HCT116 (cell line): ENCODE data around the gene UFD1. TPM values are rescaled to one million over a fixed set of nuclear protein-coding genes. Genes with fewer than 3 reads are reported as not detected.

ENCODE experiments used
- ATAC-seq: fragments of 200-7000 bp; cut with Tn5 transposase; 2 replicates; pipeline ENCODE4 v1.9.1; 2020; ENCODE audit warnings: mild to moderate bottlenecking, moderate library complexity
- BruUV-seq: library from RNA; stranded (reverse); fragments of 400-500 nt; replicated peaks from 2 replicates; lab custom pipeline; 2021; lab: Mats Ljungman, UMichigan
- CTCF ChIA-PET: fragments of 300-600 bp; sonication (Branson Sonifier 250); formaldehyde crosslinking; loops from one replicate; lab custom pipeline; 2021; ENCODE audit warnings: antibody characterized with exemption; lab: Charles Lee
- POLR2A ChIA-PET: fragments of 300-600, 350-600 bp; sonication (Branson Sonifier 250); formaldehyde crosslinking; loops from one replicate; lab custom pipeline; 2021; ENCODE audit warnings: antibody characterized with exemption; lab: Charles Lee
- RAD21 ChIA-PET, 2 experiments: fragments of 300-600 bp; sonication (Branson Sonifier 250); formaldehyde crosslinking; loops; one replicate each; lab custom pipeline; 2023; ENCODE audit warnings: low total read pairs in 2 of 2; ENCODE audit not compliant: uncharacterized antibody in 2 of 2, unreplicated experiment in 2 of 2, low non-redundant PET in 1 of 2; lab: Charles Lee
- DNase-seq: peaks from one replicate; pipeline ENCODE4 v3.0.0-alpha.2; 2010; ENCODE audit warnings: low read depth, low spot score
- H2AFZ ChIP-seq: fragments of 200-600 bp; shearing (Covaris generic), sonication (generic); 2 replicates; pipeline ENCODE4 v1.6.1; 2017; ENCODE audit warnings: low read depth, mixed run types, mixed read lengths, antibody characterized with exemption, low read length; ENCODE audit not compliant: poor library complexity, severe bottlenecking
- H3K27ac ChIP-seq: 2 replicates; pipeline ENCODE4 v1.5.1; 2012; ENCODE audit warnings: low read depth, low read length
- H3K27me3 ChIP-seq: fragments of 200-600 bp; sonication (generic); 2 replicates; pipeline ENCODE4 v1.6.1; 2016; ENCODE audit warnings: mixed run types, low read length, mixed read lengths; ENCODE audit not compliant: insufficient read depth
- H3K36me3 ChIP-seq, 2 experiments: fragments of 200-500 bp in 1 of 2; fragments of 200-600 bp in 1 of 2; sonication (Bioruptor generic) in 1 of 2; sonication (generic) in 1 of 2; 2 replicates each; pipeline versions ENCODE4 v1.5.1 to v1.6.1; 2014 to 2016; ENCODE audit warnings: low read length in 2 of 2, inconsistent platforms in 1 of 2, mixed read lengths in 1 of 2, mixed run types in 1 of 2; ENCODE audit not compliant: insufficient read depth in 2 of 2, control insufficient read depth in 1 of 2
- H3K4me1 ChIP-seq, 2 experiments: fragments of 200-600 bp in 1 of 2; sonication (generic) in 1 of 2; 2 replicates each; pipeline versions ENCODE4 v1.5.1 to v1.6.1; 2012 to 2017; ENCODE audit warnings: low read length in 2 of 2, inconsistent platforms in 1 of 2, mild to moderate bottlenecking in 1 of 2, mixed read lengths in 1 of 2, mixed run types in 1 of 2, moderate library complexity in 1 of 2; ENCODE audit not compliant: insufficient read depth in 2 of 2, control insufficient read depth in 1 of 2
- H3K4me2 ChIP-seq: fragments of 200-600 bp; sonication (generic); 2 replicates; pipeline ENCODE4 v1.6.1; 2017; ENCODE audit warnings: mixed run types, low read length, mixed read lengths
- H3K4me3 ChIP-seq, 2 experiments: fragments of 200-600 bp in 1 of 2; sonication (generic) in 1 of 2; replicated peaks in 1 of 2; 2 replicates each; pipeline ENCODE4 v1.5.1; 2011 to 2016; ENCODE audit warnings: low read length in 2 of 2, control low read depth in 1 of 2, low read depth in 1 of 2, mild to moderate bottlenecking in 1 of 2, mixed read lengths in 1 of 2, mixed run types in 1 of 2
- H3K79me2 ChIP-seq: fragments of 200-600 bp; sonication (generic); 2 replicates; pipeline ENCODE4 v1.6.1; 2017; ENCODE audit warnings: mild to moderate bottlenecking, mixed run types, low read length, moderate library complexity, mixed read lengths; ENCODE audit not compliant: insufficient read depth
- H3K9ac ChIP-seq: fragments of 200-600 bp; sonication (generic); 2 replicates; pipeline ENCODE4 v1.6.1; 2016; ENCODE audit warnings: low read length, mixed read lengths
- H3K9me2 ChIP-seq: fragments of 200-600 bp; sonication (generic), shearing (Covaris generic); 2 replicates; pipeline ENCODE4 v1.6.1; 2017; ENCODE audit warnings: mixed run types, mild to moderate bottlenecking, moderate library complexity; ENCODE audit not compliant: insufficient read depth
- H3K9me3 ChIP-seq, 2 experiments: fragments of 200-500 bp in 1 of 2; fragments of 200-600 bp in 1 of 2; sonication (Bioruptor generic) in 1 of 2; sonication (generic) in 1 of 2; 2 replicates each; pipeline ENCODE4 v1.6.1; 2014 to 2017; ENCODE audit warnings: low read length in 2 of 2, mixed read lengths in 2 of 2, inconsistent platforms in 1 of 2, low read depth in 1 of 2, mild to moderate bottlenecking in 1 of 2, mixed run types in 1 of 2, moderate library complexity in 1 of 2; ENCODE audit not compliant: control insufficient read depth in 1 of 2, insufficient read depth in 1 of 2
- H4K20me1 ChIP-seq: fragments of 200-600 bp; sonication (generic), shearing (Covaris generic); 2 replicates; pipeline ENCODE4 v1.6.1; 2017; ENCODE audit warnings: mixed run types, mild to moderate bottlenecking, moderate library complexity; ENCODE audit not compliant: insufficient read depth
- ATF3 ChIP-seq: IDR thresholded peaks from 2 replicates; pipeline ENCODE4 v1.6.1; 2012
- CBX3 ChIP-seq: IDR thresholded peaks from 2 replicates; pipeline ENCODE4 v1.6.1; 2012; ENCODE audit warnings: low read depth
- CEBPB ChIP-seq: IDR thresholded peaks from 2 replicates; pipeline ENCODE4 v1.6.1; 2012; ENCODE audit warnings: low read depth
- CTCF ChIP-seq, 3 experiments: fragments of 200-600 bp in 1 of 3; sonication (generic) in 1 of 3; IDR thresholded peaks in 2 of 3; conservative IDR thresholded peaks in 1 of 3; 2 replicates each; pipeline ENCODE4 v1.5.1; 2012 to 2017; ENCODE audit warnings: low read depth in 2 of 3, low read length in 2 of 3, antibody characterized with exemption in 1 of 3, borderline replicate concordance in 1 of 3, control low read depth in 1 of 3, mild to moderate bottlenecking in 1 of 3, mixed read lengths in 1 of 3, mixed run types in 1 of 3, moderate library complexity in 1 of 3; ENCODE audit not compliant: insufficient read depth in 1 of 3
- EGR1 ChIP-seq: IDR thresholded peaks from 2 replicates; pipeline ENCODE4 v1.6.1; 2012; ENCODE audit warnings: low read depth
- ELF1 ChIP-seq: IDR thresholded peaks from 2 replicates; pipeline ENCODE4 v1.6.1; 2012; ENCODE audit warnings: low read depth, borderline replicate concordance
- EZH2 ChIP-seq: fragments of 200-600 bp; sonication (generic); IDR thresholded peaks from 2 replicates; pipeline ENCODE4 v1.6.1; 2017; ENCODE audit warnings: antibody characterized with exemption, mixed run types
- EZH2phosphoT487 ChIP-seq: fragments of 200-600 bp; IDR thresholded peaks from 2 replicates; pipeline ENCODE4 v1.6.1; 2018; ENCODE audit warnings: antibody characterized with exemption, borderline replicate concordance
- FOSL1 ChIP-seq: IDR thresholded peaks from 2 replicates; pipeline ENCODE4 v1.6.1; 2012; ENCODE audit warnings: low read depth
- POLR2A ChIP-seq: IDR thresholded peaks from 2 replicates; pipeline ENCODE4 v1.7.0; 2011; ENCODE audit warnings: borderline replicate concordance; ENCODE audit not compliant: insufficient read depth, insufficient read length; ENCODE audit errors: extremely low read depth
- POLR2AphosphoS5 ChIP-seq: IDR thresholded peaks from 2 replicates; pipeline ENCODE4 v1.6.1; 2011; ENCODE audit warnings: mild to moderate bottlenecking, low read depth, low read length, moderate library complexity
- RAD21 ChIP-seq: IDR thresholded peaks from 2 replicates; pipeline ENCODE4 v1.6.1; 2012; ENCODE audit warnings: low read depth, mild to moderate bottlenecking
- REST ChIP-seq: IDR thresholded peaks from 2 replicates; pipeline ENCODE4 v1.6.1; 2012; ENCODE audit warnings: low read depth
- SIN3A ChIP-seq: IDR thresholded peaks from 2 replicates; pipeline ENCODE4 v1.6.1; 2012; ENCODE audit warnings: low read depth
- SP1 ChIP-seq: IDR thresholded peaks from 2 replicates; pipeline ENCODE4 v1.6.1; 2012; ENCODE audit warnings: low read depth
- SRF ChIP-seq: IDR thresholded peaks from 2 replicates; pipeline ENCODE4 v1.6.1; 2012; ENCODE audit warnings: low read depth
- TCF7L2 ChIP-seq: IDR thresholded peaks from 2 replicates; pipeline ENCODE4 v1.7.0; 2011; ENCODE audit warnings: borderline replicate concordance, inconsistent platforms; ENCODE audit not compliant: insufficient read depth, insufficient read length; ENCODE audit errors: extremely low read depth
- YY1 ChIP-seq: IDR thresholded peaks from 2 replicates; pipeline ENCODE4 v1.6.1; 2011; ENCODE audit warnings: low read length, low read depth, moderate library complexity, mild to moderate bottlenecking; ENCODE audit not compliant: insufficient replicate concordance; ENCODE audit errors: extremely low read depth
- ZBTB33 ChIP-seq: IDR thresholded peaks from 2 replicates; pipeline ENCODE4 v1.6.1; 2011; ENCODE audit warnings: mild to moderate bottlenecking, low read length, moderate library complexity; ENCODE audit not compliant: insufficient replicate concordance; ENCODE audit errors: extremely low read depth
- ZNF274 ChIP-seq: fragments of 200-500 bp; sonication (Bioruptor generic); IDR thresholded peaks from 2 replicates; pipeline ENCODE4 v1.6.1; 2014; ENCODE audit warnings: mild to moderate bottlenecking, low read depth, low read length, inconsistent platforms
- intact Hi-C: fragments of 100-400 bp; cut with micrococcal nuclease; formaldehyde crosslinking; loops from 2 replicates; pipeline ENCODE4 v1.10.0; 2022
- total RNA-seq: library from RNA; stranded (reverse); gene quantifications from one replicate; pipeline ENCODE4 v1.2.1, GENCODE V29; 2021; ENCODE audit not compliant: unreplicated experiment

Gene UFD1
- total RNA-seq, 1 experiment from 2014 or later, result 97.5 TPM

- H4K20me1 ChIP-seq, result peaks cover 3% of the 10 kb centered on the region; the same call in 1 of the 2 replicates
- peaks cover 33 to 72% of the 10 kb centered on the region in 2 experiments; a peak in 3 of 4 replicates for H3K36me3 ChIP-seq
- intact Hi-C loops, result loop anchor here (10.0 kb wide), 1 partner anchor 327 kb away; the partner anchor contains the start of gene ESS2
- no peaks in the 10 kb centered on the region for H3K27me3 ChIP-seq
- no TSS peak for BruUV-seq
- H3K4me2 ChIP-seq, result no peak overlapping the region
- RAD21 ChIA-PET, result no interaction called here
- DNase-seq (no peak), ATAC-seq (no peak)
- CTCF ChIA-PET, result no interaction called here
- no peak overlapping the region for H3K27ac ChIP-seq
- H3K79me2 ChIP-seq, result peaks cover 69% of the 10 kb centered on the region
- TF ChIP-seq YY1, result no peak
- TF ChIP-seq SP1, result no peak
- no peak for TF ChIP-seq ZBTB33
- no peak for TF ChIP-seq ELF1
- no peak for TF ChIP-seq EZH2phosphoT487
- no peak for TF ChIP-seq SRF
- TF ChIP-seq EGR1, result no peak
- TF ChIP-seq CBX3, result no peak
- TF ChIP-seq SIN3A, result no peak
- no peak for TF ChIP-seq REST
- TF ChIP-seq RAD21, result no peak
- TF ChIP-seq EZH2, result no peak
- TF ChIP-seq CEBPB, result no peak
- no peak for TF ChIP-seq FOSL1
- TF ChIP-seq TCF7L2, result no peak
- TF ChIP-seq ATF3, result no peak
- no peak for TF ChIP-seq CTCF (IDR thresholded peaks at IDR 0.05 in 2 of 3, conservative IDR thresholded peaks at IDR 0.05 in 1 of 3; ENCODE audit: borderline replicate concordance in 1 of 3, insufficient read depth in 1 of 3, low read depth in 2 of 3, low read length in 2 of 3)
- TF ChIP-seq POLR2AphosphoS5, result no peak
- no peak for TF ChIP-seq ZNF274
- no peak for TF ChIP-seq POLR2A
- no peak overlapping the region for H3K9ac ChIP-seq
- POLR2A ChIA-PET, result no interaction called here
- no peaks in the 10 kb centered on the region for H3K9me2 ChIP-seq
- H3K4me3 ChIP-seq, result no peak overlapping the region
- no peak overlapping the region for H2AFZ ChIP-seq
- H3K9me3 ChIP-seq, result no peaks in the 10 kb centered on the region
- H3K4me1 ChIP-seq, result no peaks in the 10 kb centered on the region
Measured at GRCh38 chr22:19471572-19471971, 7.4 kb downstream of the UFD1 start.
